Ureter (tissue), 1 donor: ENCODE data around the gene ADA. TPM values are rescaled to one million over a fixed set of nuclear protein-coding genes. Genes with fewer than 3 reads are reported as not detected.
"Not testable (repeated sequence)": the region's sequence is repeated elsewhere in the genome, so short reads cannot be mapped to it uniquely, and the experiment has no call there.

ENCODE experiments used
- DNase-seq: peaks from one replicate; pipeline ENCODE4 v3.0.0-alpha.2; 2020; ENCODE audit warnings: low spot score
- total RNA-seq: library from RNA; stranded (reverse); gene quantifications from one replicate; pipeline ENCODE4 v1.2.4, GENCODE V29; 2023
- donor health status: DM: yes; HTN: yes; CAD: no.

Gene ADA
- total RNA-seq, 1 donor from 2014 or later, result 3.6 TPM

DNA sequence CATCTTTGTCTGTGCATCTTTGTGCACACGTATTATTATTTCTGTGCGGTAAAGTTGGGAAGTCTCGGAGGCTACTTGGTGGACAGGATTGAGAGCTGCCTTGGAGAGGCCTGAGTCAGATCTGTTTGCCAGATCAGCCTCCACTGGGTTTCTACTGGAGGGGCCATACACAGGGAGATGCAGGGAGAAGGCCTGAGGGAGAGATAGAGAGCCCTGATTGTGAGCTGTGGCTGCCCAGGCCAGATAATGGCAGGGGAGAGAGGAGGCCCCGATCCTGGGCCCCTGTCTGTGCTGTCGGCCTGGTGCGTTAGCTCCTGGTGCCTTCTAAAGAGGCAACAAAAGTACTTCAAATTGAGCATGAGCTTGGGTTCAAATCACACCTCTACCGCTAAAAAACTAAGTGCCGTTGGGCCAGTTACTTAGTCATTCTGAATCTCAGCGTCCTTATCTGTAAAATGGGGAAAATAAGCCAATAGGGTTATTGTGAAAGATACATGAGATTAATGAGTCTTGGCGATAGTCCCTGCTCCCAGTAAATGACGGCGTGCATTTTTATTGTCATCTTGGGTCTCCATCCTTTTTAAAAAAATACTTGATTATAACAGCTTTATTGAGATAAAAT lies 27.6 kb upstream of the ADA start:
- DNase-seq, result no peak

DNA sequence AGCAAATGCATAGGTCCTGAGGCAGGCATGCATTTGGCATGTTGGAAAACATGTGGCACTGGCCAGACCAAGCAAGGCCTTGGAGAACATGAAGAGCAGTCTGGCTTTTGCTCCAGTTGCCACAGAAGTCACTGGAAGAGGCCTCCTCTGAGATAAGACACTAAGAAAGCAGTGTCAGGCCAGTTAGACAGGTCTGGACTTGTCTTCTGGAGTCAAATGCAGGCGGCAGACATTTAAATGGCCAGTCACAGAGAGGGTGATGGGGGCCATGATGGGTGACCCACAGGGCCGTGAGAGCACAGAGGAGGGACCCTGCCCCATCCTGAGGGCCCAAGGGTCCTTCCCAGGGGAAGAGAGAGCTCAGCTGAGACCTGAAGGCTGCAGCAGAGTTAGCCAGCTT lies 26.7 kb upstream of the ADA start:
- no peak for DNase-seq

DNA sequence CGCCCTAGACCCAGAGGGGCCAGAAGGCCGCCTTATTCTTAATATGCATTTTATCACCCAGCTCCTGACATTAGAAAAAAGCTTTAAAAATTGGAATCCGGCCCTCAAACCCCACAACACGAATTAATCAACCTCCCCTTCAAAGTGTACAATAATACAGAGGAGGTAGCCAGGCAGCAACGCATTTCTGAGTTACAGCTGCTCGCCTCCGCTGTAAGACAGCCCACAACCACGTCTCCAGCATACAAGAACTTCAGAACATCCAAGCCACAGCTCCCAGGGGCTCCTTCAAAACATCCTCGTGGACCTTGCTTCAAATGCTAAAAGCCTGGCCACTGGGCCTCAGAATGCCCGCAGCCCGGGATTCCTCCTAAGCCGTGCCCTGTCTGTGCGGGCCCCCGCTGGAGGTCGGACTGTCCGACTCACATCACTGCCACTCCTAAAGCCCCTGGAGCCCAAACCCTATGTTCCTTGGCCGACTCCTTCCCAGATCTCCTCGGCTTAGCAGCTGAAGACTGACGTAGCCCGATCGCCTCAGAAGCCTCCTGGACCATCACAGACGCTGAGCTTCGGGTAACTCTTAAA lies 20.9 kb upstream of the ADA start:
- not testable (repeated sequence) for DNase-seq

DNA sequence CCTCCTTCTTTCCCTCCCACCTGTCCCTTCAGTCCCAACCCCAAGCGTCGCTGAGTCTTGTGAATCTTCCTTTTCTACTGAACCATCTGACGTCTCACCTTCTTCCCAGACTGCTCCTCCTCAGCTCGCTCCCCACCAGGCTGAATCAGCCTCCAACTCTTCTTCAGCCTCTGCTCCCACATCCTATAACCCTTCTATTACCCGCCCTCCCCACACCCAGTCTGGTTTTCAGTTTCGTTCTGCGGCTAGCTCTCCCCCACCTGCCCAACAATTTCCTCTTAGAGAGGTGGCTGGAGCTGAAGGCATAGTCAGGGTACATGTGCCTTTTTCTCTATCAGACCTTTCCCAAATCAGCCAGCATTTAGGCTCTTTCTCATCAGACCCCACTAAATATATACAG lies 20.0 kb upstream of the ADA start:
- DNase-seq, result not testable (repeated sequence)

DNA sequence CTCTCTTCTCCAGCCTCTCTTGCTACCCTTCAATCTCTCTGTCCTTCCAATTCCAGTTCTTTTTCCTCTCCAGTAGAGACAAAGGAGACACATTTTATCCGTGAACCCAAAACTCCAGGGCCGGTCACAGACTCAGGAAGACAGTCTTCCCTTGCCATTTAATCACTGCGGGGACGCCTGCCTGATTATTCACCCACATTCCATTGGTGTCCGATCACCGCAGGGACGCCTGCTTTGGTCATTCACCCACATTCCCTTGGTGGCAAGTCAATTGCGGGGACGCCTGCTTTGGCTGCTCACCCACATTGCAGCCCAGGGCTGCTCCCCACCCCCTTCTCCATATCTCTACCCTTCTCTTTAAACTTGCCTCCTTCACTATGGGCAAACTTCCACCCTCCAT lies 19.4 kb upstream of the ADA start:
- not testable (repeated sequence) for DNase-seq

DNA sequence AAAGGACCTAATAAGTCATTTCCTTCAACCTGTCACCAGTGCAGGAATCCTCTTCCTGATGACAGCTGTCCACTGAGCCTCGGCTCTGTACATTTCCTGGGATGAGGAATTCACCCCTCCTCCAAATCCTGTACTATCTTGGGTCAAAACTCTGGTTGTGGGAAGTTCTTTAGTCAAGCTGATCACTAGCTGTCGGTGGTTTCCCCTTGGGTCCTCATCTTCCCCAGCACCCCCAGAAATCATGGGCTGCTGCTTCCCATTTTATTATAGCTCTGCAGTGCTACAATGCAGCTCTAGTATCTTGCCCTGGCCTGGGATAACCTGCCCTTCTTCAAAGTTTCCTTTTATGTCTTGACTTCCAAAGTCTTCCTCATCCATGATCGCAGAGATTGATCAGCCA lies 14.6 kb upstream of the ADA start:
- no peak for DNase-seq

DNA sequence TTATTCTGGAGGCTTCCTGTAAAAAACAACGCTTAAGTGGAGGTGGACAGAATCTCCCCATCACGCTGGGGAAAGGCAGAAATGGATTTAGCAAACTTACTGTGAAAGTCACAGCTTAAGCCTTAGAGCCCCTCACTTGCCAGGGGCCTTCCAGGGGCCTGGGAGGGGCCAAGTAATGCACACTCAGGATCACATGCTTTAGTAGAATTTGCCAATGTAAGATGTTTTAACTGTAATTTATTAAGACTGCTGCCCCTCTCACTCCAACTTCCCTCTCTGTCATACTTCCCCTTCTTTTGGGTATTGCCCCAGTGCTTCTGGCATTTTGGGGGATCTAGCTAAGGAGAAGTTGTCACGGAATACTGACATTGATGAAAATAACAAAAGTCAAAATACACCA lies 12.6 kb upstream of the ADA start:
- no peak for DNase-seq

DNA sequence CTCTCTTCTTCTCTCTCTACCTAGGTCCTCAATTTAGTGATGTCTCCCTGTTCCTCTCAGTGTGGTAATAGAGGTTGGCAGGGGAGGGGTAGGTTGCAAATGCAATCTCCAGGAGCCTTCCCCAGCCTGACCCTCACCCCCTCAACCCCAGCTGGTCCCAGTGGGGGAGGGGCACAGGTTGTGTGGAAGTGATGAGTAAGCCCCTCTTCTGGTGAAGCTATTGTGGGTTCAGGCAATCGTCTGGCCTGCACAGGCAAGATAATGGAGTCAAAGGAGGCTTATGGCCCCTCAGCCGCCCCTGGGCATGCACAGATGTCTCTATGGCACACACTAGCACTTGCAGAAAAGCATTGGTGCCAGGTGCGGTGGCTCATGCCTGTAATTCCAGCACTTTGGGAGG lies 10.8 kb upstream of the ADA start:
- DNase-seq, result no peak

DNA sequence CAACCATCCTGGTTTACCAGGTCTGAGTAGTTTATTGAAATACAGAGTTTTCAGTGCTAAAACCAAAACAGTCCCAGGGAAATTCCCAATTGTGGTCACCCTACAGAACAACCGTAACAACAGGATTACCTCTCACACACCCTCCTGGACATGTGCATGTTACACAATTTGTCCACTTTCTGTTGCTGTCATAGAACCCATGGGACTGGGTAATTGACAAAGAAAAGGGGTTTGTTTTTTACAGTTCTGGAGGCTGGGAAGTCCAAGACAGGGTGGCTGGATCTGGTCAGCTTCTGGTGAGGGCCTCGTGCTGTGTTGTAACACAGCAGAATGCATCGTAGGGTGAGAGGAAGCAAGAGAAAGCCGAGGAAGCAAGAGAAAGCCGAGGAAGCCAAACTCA lies 9.1 kb upstream of the ADA start:
- DNase-seq, result no peak

DNA sequence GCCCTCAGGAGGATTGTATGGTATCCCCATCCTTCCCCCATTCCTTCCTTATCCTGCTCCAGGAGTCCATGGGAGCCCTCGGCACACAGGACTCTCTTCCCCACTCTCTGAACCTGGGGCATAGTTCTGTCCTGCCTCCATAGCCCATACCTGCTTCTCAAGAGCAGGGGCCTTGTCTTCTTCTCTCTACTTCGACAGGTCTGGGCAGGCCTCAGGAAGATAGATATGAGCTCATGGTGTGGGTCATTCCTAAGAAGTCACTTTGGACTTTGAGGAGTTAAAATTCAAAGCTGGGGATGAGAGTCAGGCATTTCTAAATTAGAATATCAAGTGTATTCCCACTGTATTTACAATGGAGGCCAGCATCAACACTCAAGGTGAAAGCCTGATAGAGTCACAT lies 8.4 kb upstream of the ADA start:
- DNase-seq, result no peak

DNA sequence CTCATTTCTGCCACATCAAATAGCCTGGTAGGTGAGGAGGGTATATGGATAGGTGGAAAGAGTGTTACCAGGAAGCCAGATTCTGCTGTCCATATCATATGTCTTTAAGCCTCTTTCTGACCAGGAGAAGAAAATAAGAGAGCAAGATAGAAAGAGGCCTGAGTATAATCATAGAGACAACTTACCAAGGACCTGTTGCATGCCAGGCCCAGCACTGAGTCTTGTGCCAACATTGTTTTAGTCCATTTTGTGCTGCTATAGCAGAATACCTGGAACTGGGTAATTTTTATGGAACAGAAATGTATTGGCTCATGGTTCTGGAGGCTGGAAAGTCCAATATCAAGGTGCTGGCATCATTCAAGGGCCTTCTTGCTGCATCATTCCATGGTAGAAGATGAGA lies 7.3 kb upstream of the ADA start:
- no peak for DNase-seq

DNA sequence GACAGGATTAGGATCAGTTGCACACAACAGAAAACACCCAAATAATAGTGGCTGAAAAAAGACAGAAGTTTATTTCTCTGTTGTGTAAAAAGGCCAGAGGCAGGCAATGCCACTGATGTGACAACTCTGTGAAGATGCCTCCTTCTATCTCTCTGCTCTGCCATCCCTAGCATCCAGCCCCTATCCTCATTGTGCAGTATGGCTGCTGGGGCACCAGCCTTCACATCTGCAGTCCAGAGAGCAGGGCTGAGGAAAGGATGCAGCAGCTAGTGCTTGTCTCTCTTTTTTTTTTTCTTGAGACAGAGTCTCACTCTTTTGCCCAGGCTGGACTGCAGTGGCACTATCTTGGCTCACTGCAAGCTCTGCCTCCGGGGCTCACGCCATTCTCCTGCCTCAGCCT lies 6.4 kb upstream of the ADA start:
- no peak for DNase-seq

DNA sequence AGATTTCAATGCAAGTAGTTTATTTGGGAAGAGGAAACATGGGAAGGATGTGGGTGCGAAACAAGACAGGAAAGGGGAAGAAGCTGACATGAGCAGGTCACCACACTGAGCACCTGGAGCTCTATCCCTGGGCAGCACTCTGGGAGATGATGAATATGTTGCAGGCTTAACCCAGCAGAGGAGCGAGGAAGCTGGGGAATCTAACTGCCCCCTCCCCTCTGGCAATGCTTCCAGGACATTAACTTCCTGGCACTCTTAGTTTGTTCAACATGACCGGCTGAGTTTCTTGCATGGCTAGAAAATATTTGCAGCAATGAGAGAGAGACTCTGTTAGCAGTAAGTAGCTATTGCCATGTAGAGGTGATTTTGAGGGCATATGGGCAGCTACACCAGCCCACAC lies 4.9 kb upstream of the ADA start:
- no peak for DNase-seq

DNA sequence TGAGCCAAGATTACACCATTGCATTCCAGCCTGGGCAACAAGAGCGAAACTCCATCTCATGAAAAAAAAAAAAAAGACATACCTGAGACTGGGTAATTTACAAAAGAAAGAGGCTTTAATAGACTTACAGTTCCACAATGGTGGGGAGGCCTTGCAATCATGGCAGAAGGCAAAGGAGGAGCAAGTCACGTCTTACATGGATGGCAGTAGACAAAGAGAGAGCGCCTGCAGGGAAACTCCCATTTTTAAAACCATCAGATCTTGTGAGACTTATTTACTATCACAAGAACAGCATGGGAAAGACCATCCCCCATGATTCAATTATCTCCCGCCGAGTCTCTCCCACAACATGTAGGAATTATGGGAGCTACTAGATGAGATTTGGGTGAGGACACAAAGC lies 2.7 kb upstream of the ADA start:
- not testable (repeated sequence) for DNase-seq

DNA sequence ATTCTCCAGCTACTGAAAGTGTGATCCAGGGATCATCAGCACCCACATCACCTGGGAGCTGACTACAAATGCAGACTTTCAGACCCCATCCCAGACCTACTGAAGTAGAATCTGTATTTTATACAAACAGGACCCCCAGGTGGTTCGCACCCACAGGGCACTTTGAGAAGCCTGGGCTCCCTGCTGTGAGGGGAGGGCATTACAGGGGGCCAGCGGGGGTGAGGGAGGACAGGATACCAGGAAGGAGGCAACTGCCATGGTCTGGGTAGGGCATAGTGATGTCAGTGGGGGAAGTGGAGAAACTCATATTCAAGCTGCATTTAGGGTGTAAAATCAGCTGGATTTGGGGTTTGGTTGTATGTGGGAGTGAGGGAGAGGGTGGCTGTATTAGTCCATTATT lies 2.0 kb upstream of the ADA start:
- DNase-seq, result no peak

DNA sequence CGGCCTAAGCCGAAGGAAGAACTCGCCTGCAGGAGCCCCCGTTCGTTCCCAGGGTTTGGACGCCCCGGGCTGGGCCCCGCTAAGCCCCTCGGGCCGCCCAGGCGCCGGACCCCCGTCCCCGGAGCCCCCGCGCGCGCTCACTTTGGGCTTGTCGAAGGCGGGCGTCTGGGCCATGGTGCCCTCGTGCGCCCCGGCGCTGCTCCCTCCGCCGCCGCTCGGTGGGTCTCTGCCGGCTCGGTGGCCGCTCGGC lies 140 bp downstream of the ADA start:
- no peak for DNase-seq

DNA sequence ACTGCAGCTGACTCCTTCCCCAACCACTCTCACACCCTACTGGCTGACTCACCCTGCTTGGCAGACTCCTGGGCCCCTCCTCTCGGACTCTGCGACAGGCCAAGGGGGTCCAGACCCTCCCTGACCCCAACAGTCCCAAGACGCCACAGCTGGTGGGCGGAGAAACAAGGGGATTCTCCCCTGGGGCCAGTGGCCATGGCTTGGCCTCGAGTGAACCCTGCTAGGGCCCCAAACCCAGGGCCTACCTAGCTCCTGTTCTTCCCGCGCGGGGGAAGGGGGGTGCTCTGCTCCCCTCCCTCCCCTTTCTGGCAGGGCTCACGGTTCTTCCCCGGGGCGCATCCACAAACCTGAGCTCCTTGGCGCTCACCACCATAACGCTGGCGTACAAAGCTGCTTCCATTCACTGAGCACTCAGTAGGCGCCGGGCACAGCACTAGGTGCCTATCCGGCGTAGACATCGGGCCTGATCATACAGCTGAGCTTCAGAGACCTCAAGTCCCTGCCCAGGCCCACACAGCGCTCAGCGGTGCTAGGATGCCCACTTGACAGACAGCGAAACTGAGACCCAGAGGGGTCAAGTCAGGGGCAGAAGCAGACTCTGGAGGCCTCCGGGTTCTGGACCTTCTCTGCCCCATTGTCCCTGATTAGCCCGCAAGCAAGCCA lies 597 bp downstream of the ADA start:
- no peak for DNase-seq

DNA sequence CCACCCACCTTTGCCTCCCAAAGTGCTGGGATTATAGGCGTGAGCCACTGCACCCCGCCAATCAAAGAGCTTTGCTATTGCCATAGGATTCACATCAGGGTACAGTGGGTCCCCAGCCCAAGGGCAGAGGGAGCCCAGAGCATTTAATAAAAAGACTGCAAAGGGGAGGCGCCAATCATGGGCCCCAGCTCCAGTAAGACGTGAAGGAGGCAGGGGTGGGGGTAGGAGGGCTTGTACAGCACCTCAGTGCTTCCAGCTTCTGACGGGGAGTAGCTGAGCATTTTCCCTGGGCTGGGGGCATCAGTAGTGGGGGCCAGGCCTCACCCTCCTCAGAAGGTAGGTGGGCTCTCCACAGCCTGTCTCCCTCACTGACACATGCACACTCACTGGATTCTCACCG lies 1.5 kb downstream of the ADA start:
- no peak for DNase-seq

DNA sequence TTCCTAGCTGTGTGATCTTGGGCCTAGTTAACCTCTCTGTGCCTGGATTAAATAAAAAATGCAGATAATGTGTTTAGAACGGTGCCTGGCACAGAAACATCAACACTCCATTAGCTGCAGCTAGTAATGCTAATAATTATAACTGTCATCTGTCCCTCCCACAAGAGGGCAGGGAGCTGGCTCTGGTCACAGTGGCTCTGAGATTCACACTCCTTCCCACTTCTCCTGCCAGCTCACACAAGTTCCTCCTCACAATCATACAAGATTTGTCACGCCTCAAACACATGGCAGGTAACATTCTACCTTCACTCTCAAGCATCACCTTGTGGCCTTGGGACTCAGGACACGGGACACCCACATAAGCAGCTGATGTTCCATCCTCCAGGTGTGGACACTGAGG lies 2.4 kb downstream of the ADA start:
- no peak for DNase-seq

DNA sequence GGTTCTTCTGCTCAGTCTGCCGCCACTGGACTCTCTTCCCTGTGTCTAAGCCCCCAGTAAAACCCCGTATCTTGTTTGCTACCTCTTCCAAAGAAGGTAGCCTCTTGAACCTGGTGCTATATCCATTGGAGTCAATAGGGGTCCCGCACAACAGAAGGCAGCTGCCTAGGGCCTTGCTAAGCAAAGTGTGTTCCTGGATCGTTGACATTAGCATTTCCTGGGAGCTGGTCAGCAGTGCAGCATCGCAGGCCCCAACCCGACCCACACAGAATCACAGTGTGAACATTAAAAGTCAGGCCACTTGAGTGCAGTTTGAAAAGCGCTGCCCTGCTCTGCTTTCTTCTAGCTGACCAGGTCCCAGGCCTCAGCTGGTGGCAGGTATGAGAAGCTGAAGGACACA lies 2.9 kb downstream of the ADA start:
- no peak for DNase-seq

DNA sequence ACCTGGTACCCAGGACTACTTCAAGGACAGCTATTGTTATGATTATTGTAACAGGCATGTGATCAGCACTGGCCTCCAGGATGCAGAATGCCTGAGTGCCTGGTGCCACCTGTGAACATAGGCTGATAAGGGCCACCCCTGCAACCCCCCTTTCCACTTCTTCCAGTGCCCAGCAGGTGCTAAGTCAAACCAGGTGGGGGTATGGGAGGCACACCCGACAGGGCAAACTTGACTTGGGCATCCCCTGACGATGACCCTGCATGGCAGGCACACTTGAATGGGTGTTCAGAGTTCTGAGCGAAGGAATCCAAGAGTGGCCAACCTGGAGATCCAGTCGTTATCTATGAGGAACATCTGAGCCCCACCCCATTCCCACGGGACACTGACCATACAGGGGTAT lies 3.4 kb downstream of the ADA start:
- no peak for DNase-seq

DNA sequence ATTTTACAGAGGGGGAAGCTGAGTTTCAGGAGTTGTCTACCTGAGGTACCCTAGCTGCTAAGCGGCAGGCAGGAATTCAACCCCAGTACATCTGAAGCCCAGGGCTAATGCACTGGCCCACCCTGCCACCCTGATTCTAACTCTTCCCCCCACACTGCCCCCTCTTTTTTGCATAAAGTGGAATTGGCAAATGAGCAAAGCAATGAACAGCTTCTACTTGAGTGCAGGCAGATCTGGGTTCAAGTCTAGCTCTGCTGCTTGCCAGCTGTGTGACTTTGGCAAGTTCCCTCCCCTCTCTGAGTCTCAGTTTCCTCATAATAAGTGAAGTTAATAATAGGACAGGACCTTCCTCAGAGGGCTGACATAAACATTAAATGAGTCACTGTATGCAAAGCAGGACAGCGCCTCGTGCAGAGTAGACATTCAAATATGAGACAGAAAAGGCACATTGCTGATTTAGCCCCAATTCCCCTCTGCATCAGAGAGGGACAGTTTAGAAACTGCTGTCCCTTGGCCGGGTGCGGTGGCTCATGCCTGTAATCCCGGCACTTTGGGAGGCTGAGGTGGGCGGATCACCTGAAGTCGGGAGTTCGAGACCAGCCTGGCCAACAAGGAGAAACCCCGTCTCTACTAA lies 4.7 kb downstream of the ADA start:
- no peak for DNase-seq

DNA sequence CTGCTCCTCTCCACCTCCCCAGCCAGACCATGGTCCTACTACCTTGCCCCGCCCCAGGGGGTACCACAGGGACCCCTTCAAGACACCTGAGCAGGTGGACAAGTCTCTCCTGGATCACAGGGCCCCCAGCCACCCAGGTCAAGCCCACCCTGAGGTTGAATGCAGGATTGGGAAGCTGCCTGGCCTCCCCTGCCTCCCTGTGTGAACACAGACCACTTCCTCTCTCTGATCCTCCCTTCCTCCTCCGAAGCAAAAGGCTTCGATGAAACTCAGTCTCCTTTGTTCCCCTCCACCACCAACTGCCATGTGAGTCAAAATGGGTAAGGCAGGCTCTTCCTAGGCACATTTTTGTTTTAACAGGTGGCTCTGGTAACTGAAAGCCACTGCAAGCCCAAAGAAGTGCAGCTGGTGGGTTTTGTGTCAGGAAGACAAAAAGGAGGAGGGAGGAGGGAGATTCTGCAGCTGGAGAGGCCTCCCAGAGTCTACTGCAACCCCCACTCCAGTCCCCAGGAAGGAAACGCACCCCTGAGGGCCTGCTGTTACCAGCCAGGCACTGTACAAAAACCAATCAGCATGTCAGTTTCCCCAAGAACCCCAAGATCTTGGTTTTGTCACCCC lies 5.4 kb downstream of the ADA start:
- DNase-seq, result no peak
